Transverse colon (tissue), 4 donors: ENCODE results near the gene HPN. TPM values are rescaled to one million over a fixed set of nuclear protein-coding genes. Genes with fewer than 3 reads are reported as not detected.

Source experiments
- DNase-seq: peaks from one replicate; pipeline ENCODE4 v3.0.0-alpha.2; 2019
- H3K27ac ChIP-seq, 4 donors: fragments of 200-600 bp; sonication (generic); 2 replicates each; pipeline ENCODE4 v1.5.1; 2016 to 2018; ENCODE audit warnings: inconsistent platforms in 4 of 4
- H3K27me3 ChIP-seq: fragments of 200-600 bp; sonication (generic); 2 replicates; pipeline ENCODE4 v1.5.1; 2017; ENCODE audit warnings: inconsistent platforms
- H3K36me3 ChIP-seq, 4 donors: fragments of 200-600 bp; sonication (generic); 2 replicates each; pipeline ENCODE4 v1.5.1; 2017 to 2019; ENCODE audit warnings: inconsistent platforms in 4 of 4
- H3K4me1 ChIP-seq, 4 donors: fragments of 200-600 bp; sonication (generic); 2 replicates each; pipeline ENCODE4 v1.5.1; 2017 to 2020; ENCODE audit warnings: inconsistent platforms in 4 of 4
- H3K4me3 ChIP-seq, 4 donors: fragments of 200-600 bp; sonication (generic); 1 replicate in 1 of 4; 2 replicates in 3 of 4; pipeline versions ENCODE4 v1.5.1 to v1.6.1; 2017 to 2019; ENCODE audit warnings: inconsistent platforms in 4 of 4
- H3K9me3 ChIP-seq, 2 donors: fragments of 200-600 bp; sonication (generic); 2 replicates each; pipeline ENCODE4 v1.5.1; 2017 to 2019; ENCODE audit warnings: inconsistent platforms in 2 of 2
- EP300 ChIP-seq: sonication (generic); formaldehyde crosslinking; IDR thresholded peaks from one replicate; pipeline ENCODE4 v1.6.1; 2017; ENCODE audit warnings: antibody characterized with exemption, low read depth
- POLR2A ChIP-seq: fragments of 450-650 bp; IDR thresholded peaks from one replicate; pipeline ENCODE4 v1.6.1; 2016; ENCODE audit warnings: antibody characterized with exemption, mild to moderate bottlenecking, moderate library complexity
- POLR2AphosphoS5 ChIP-seq, 3 donors: sonication (generic); formaldehyde crosslinking; IDR thresholded peaks; one replicate each; pipeline ENCODE4 v1.6.1; 2016; ENCODE audit warnings: antibody characterized with exemption in 3 of 3
- WGBS, 2 donors: methylation state at CpG; one replicate each; pipeline ENCODE4 v1.1.5; 2018; ENCODE audit warnings: low coverage in 1 of 2; 5-methylcytosine and 5-hydroxymethylcytosine counted together
- in situ Hi-C, 4 donors: fragments of 200-750 bp; cut with MboI; loops; one replicate each; pipeline versions ENCODE4 v1.15.0 to v1.15.1; 2017; ENCODE audit warnings: low sequenced_read_pairs in 3 of 4, low pct_ligation_motif_present in 1 of 4, low pct_unique_long_range_greater_than_20kb in 1 of 4
- intact Hi-C: fragments of 100-400 bp; cut with DNase I; formaldehyde crosslinking; loops from one replicate; pipeline ENCODE4 v1.15.1; 2023; ENCODE audit warnings: low total_unique reads
- total RNA-seq, 4 donors: library from RNA; depleted of rRNA; stranded (reverse); fragments of >200 nt; gene quantifications; one replicate each; pipeline ENCODE4 v1.1.0, GENCODE V29; 2016
- TF ChIP-seq, protein P1 (sequence below), 5 experiments: fragments of 200-600 bp in 3 of 5; fragments of 450-650 bp in 2 of 5; sonication (generic) in 3 of 5; IDR thresholded peaks; 1 replicate in 2 of 5; 2 replicates in 3 of 5; pipeline ENCODE4 v1.5.1; 2016 to 2017; ENCODE audit warnings: antibody characterized with exemption in 5 of 5, inconsistent platforms in 3 of 5, mild to moderate bottlenecking in 2 of 5, moderate library complexity in 1 of 5

HPN gene
- total RNA-seq, 4 donors from 2014 or later: 0.32 to 0.68 TPM; not detected in 2

GRCh38 chr19:35060160-35060855 is 18.8 kb downstream of the HPN start:
- Histone ChIP-seq H3K27me3 (peaks cover 10% of the 10 kb centered on the region), H3K27ac (no peak overlapping the region), H3K4me1 (no peaks in the 10 kb centered on the region), H3K4me3 (no peak overlapping the region), H3K9me3 (no peaks in the 10 kb centered on the region), H3K36me3 (no peaks in the 10 kb centered on the region)
- intact Hi-C loops (no loop called here), in situ Hi-C loops (no loop called here)
- no peak for DNase-seq
- TF ChIP-seq POLR2A (no peak), EP300 (no peak)
- TF ChIP-seq, protein P1, sequence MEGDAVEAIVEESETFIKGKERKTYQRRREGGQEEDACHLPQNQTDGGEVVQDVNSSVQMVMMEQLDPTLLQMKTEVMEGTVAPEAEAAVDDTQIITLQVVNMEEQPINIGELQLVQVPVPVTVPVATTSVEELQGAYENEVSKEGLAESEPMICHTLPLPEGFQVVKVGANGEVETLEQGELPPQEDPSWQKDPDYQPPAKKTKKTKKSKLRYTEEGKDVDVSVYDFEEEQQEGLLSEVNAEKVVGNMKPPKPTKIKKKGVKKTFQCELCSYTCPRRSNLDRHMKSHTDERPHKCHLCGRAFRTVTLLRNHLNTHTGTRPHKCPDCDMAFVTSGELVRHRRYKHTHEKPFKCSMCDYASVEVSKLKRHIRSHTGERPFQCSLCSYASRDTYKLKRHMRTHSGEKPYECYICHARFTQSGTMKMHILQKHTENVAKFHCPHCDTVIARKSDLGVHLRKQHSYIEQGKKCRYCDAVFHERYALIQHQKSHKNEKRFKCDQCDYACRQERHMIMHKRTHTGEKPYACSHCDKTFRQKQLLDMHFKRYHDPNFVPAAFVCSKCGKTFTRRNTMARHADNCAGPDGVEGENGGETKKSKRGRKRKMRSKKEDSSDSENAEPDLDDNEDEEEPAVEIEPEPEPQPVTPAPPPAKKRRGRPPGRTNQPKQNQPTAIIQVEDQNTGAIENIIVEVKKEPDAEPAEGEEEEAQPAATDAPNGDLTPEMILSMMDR (IDR thresholded peaks at IDR 0.05): no peak
- WGBS, 2 donors: 82% methylated on average over 24 of the region's 29 CpGs; no CpG with 5 or more reads in 1 of the 2 donors

- in situ Hi-C loops: no loop called here
- intact Hi-C loops: no loop called here
- DNase-seq: no peak
- H3K9me3 ChIP-seq: no peaks in the 10 kb centered on the region
- 78 to 88% methylated on average over 6 to 7 of the region's 7 CpGs for WGBS, 2 donors
- no peaks in the 10 kb centered on the region for H3K4me1 ChIP-seq
- no peaks in the 10 kb centered on the region for H3K27me3 ChIP-seq
- no peak overlapping the region for H3K4me3 ChIP-seq
- TF ChIP-seq EP300: no peak
- TF ChIP-seq POLR2A: no peak
- TF ChIP-seq, protein P1 (IDR thresholded peaks at IDR 0.05): no peak
- no peak for TF ChIP-seq POLR2AphosphoS5 (IDR thresholded peaks at IDR 0.05)
- H3K36me3 ChIP-seq: no peaks in the 10 kb centered on the region
- H3K27ac ChIP-seq: no peak overlapping the region
These were observed 20.3 kb downstream of the HPN start for GRCh38 chr19:35061583-35062373.

- DNase-seq: no peak
- H3K4me1 ChIP-seq: peaks cover 0 to 7% (median 0%) of the 10 kb centered on the region in 4 donors
- intact Hi-C loops (no loop called here), in situ Hi-C loops (no loop called here)
- no peaks in the 10 kb centered on the region for H3K9me3 ChIP-seq
- TF ChIP-seq POLR2AphosphoS5 (IDR thresholded peaks at IDR 0.05) (no peak), EP300 (no peak), POLR2A (no peak)
- TF ChIP-seq, protein P1 (IDR thresholded peaks at IDR 0.05): no peak
- no peak overlapping the region for H3K4me3 ChIP-seq
- H3K27ac ChIP-seq: no peak overlapping the region
- no peaks in the 10 kb centered on the region for H3K27me3 ChIP-seq
- H3K36me3 ChIP-seq: no peaks in the 10 kb centered on the region
- WGBS, 2 donors: 77 to 83% methylated on average over 3 to 7 of the region's 7 CpGs
These were observed 21.4 kb downstream of the HPN start for GRCh38 chr19:35062942-35063341.

DNA sequence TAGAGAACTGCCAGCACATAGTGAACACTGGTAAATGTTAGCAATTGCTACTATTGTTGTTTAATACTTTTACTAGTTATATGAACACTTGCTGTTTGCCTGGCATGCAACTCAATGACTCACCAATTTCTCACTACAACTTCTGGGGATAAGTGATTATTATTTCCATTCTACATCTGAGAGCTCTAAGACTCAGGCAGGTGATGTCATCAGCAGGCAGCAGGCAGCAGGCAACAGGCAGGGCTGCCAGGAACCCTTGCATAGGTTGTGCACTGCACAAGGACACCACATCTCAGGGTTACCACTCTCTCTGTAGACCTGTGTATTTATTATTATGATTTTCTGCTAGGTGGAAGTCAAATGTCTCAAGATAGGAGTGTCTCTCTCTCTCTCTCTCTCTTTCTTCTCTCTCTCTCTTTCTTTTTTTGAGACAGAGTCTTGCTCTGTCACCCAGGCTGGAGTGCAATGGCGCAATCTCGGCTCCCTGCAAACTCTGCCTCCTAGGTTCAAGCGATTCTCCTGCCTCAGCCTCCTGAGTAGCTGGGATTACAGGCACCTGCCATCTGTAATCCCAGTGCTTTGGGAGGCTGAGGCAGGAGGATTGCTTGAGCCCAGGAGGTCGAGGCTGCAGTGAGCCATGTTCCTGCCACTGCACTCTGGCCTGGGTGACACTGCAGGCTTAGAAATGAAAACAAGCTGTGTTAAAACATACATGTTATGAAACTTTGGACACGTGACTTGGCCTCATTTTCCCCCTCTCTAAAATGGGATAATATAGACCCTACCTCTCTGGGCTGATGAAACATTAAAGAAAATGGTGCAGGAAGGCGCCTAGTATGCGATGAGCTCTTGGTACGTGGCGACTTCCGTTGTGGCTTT is 22.7 kb downstream of the HPN start:
- in situ Hi-C loops (no loop called here), intact Hi-C loops (no loop called here)
- DNase-seq: no peak
- H3K27me3 ChIP-seq: peaks cover 5% of the 10 kb centered on the region
- H3K4me1 ChIP-seq: peaks cover 0 to 7% (median 0%) of the 10 kb centered on the region in 4 donors
- WGBS, 2 donors: 78 to 79% methylated on average over 6 to 10 of the region's 10 CpGs
- no peak overlapping the region for H3K27ac ChIP-seq
- H3K4me3 ChIP-seq: no peak overlapping the region
- TF ChIP-seq POLR2AphosphoS5 (IDR thresholded peaks at IDR 0.05): no peak
- TF ChIP-seq, protein P1 (IDR thresholded peaks at IDR 0.05): no peak
- no peak for TF ChIP-seq EP300
- no peak for TF ChIP-seq POLR2A
- no peaks in the 10 kb centered on the region for H3K36me3 ChIP-seq
- no peaks in the 10 kb centered on the region for H3K9me3 ChIP-seq
